ENCODE results near the gene SPAG5. TPM values are rescaled to one million over a fixed set of nuclear protein-coding genes. Genes with fewer than 3 reads are reported as not detected.

The SPAG5 gene
- total RNA-seq, 1 donor from 2014 or later, result 141 TPM

DNA sequence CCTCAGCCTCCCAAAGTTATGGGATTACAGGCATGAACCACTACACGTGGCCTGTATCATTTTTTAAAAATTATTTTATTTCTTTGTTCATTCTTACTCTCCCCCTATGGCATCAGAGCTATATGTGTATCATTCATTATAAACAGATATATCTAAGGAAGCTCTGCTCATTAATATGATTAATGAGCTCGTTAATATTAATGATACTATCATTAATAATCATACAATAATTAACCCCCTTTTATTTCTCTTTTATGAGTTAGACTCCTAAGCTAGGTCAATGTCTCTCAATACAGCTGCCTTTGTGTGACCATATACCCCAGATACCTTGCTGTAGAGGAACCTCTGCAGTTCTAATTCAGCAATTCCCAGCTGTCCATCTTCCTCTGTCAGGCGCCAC, 19.6 kb upstream of the SPAG5 start:
- H3K36me3 Mint-ChIP-seq, result peaks cover 32% of the 10 kb centered on the region
- H3K4me1 ChIP-seq, result no peaks in the 10 kb centered on the region
- TF ChIP-seq EZH2phosphoT487 (IDR thresholded peaks at IDR 0.05), result no peak
- TF ChIP-seq, protein P1, sequence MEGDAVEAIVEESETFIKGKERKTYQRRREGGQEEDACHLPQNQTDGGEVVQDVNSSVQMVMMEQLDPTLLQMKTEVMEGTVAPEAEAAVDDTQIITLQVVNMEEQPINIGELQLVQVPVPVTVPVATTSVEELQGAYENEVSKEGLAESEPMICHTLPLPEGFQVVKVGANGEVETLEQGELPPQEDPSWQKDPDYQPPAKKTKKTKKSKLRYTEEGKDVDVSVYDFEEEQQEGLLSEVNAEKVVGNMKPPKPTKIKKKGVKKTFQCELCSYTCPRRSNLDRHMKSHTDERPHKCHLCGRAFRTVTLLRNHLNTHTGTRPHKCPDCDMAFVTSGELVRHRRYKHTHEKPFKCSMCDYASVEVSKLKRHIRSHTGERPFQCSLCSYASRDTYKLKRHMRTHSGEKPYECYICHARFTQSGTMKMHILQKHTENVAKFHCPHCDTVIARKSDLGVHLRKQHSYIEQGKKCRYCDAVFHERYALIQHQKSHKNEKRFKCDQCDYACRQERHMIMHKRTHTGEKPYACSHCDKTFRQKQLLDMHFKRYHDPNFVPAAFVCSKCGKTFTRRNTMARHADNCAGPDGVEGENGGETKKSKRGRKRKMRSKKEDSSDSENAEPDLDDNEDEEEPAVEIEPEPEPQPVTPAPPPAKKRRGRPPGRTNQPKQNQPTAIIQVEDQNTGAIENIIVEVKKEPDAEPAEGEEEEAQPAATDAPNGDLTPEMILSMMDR (IDR thresholded peaks at IDR 0.05), result no peak
- no peak for TF ChIP-seq EZH2 (IDR thresholded peaks at IDR 0.05)

DNA sequence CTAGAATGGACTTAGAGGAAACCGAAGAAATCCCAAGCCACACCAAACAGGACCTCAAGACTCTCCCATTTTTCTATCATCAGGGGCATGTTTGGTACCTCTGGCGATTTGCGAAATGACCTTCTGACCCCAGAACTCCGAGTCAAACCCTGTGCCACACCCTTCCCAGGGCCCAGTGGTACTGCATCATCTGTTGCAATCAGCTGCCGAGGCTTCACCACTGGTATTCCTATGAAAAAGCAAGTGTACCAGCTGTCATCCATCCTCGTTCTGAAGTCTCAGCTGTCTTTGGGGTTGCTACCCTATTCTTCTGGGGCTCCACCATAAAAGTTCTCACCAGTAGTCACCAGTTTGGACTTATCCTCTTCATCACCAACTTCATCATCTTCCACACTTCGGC, 17.5 kb upstream of the SPAG5 start:
- Histone ChIP-seq H3F3A (ENCODE audit: low read depth) (peaks cover 13% of the 10 kb centered on the region), H3K27me3 (no peaks in the 10 kb centered on the region), H3K27ac (no peak overlapping the region), H3K79me2 (ENCODE audit: low read depth) (no peaks in the 10 kb centered on the region), H3K4me2 (no peak overlapping the region), H3K9ac (no peak overlapping the region), H3K9me3 (ENCODE audit: low read depth) (no peaks in the 10 kb centered on the region), H4K20me1 (ENCODE audit: low read depth) (peaks cover 3% of the 10 kb centered on the region), H2AFZ (replicated peaks) (no peak overlapping the region), H3K4me1 (no peaks in the 10 kb centered on the region), H3K36me3 (peaks cover 25% of the 10 kb centered on the region), H3K4me3 (no peak overlapping the region)
- Mint-ChIP-seq H3K27me3 (ENCODE audit: insufficient read depth, low read depth) (peaks cover 7% of the 10 kb centered on the region), H3K9me3 (no peaks in the 10 kb centered on the region), H3K27ac (no peak overlapping the region), H3K4me1 (peaks cover 5% of the 10 kb centered on the region), H3K4me3 (no peak overlapping the region), H3K36me3 (peaks cover 29% of the 10 kb centered on the region)
- DNase-seq (ENCODE audit: low spot score), result no peak
- TF ChIP-seq EZH2phosphoT487 (IDR thresholded peaks at IDR 0.05) (no peak), EZH2 (IDR thresholded peaks at IDR 0.05) (no peak)
- TF ChIP-seq, protein P1 (IDR thresholded peaks at IDR 0.05), result no peak

More for the DNA sequence above, 19.6 kb upstream of the SPAG5 start:
- H2AFZ ChIP-seq (replicated peaks), result no peak overlapping the region
- H3K9ac ChIP-seq, result no peak overlapping the region
- Mint-ChIP-seq H3K4me3 (no peak overlapping the region), H3K4me1 (peaks cover 3% of the 10 kb centered on the region), H3K27ac (no peak overlapping the region), H3K9me3 (no peaks in the 10 kb centered on the region), H3K27me3 (ENCODE audit: insufficient read depth, low read depth) (peaks cover 5% of the 10 kb centered on the region)
- H3K4me2 ChIP-seq, result no peak overlapping the region
- H3K27ac ChIP-seq, result no peak overlapping the region
- H3K79me2 ChIP-seq (ENCODE audit: low read depth), result no peaks in the 10 kb centered on the region
- H3K4me3 ChIP-seq, result no peak overlapping the region
- H3K27me3 ChIP-seq, result no peaks in the 10 kb centered on the region
- no peak for DNase-seq (ENCODE audit: low spot score)
- H3K9me3 ChIP-seq (ENCODE audit: low read depth), result no peaks in the 10 kb centered on the region
- H3K36me3 ChIP-seq, result peaks cover 33% of the 10 kb centered on the region
- H4K20me1 ChIP-seq (ENCODE audit: low read depth), result peaks cover 9% of the 10 kb centered on the region
- peaks cover 7% of the 10 kb centered on the region for H3F3A ChIP-seq (ENCODE audit: low read depth)

DNA sequence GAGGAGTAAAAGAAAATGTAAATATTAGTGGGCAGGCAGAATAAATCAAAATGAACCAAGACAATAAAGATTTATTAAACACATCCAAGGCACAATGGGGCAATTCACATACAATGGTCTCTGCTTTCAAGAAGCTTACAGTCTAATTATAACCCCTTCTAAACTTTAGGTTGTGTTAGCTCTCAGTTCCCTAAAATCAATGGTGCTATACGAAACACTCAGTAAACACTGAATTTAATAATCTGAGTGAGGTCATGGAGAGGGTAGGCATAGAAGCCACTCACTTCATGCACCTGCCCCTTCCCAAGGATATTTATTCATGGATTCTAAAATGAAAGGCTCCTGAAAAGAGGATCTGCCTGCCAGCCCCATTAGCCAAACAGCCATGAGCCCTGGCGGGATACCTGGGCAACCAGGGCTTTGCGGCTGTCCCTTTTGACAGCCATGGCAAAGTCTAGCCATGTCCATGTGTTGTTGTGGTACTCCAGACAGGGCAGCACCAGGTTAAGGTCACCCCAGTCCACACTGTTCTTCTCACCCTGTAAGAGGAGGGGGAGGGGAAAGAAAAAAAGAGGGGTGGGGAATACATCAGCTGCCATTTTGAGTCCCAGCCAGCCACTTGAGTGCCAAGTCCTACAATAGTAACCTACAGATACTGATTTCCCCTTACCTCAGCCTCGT, 16.6 kb upstream of the SPAG5 start:
- no peak overlapping the region for H3K27ac Mint-ChIP-seq
- peaks cover 30% of the 10 kb centered on the region for H3K36me3 Mint-ChIP-seq
- H3K4me1 Mint-ChIP-seq, result peaks cover 5% of the 10 kb centered on the region
- Histone ChIP-seq H3K27me3 (no peaks in the 10 kb centered on the region), H3K36me3 (peaks cover 25% of the 10 kb centered on the region), H3K9me3 (ENCODE audit: low read depth) (no peaks in the 10 kb centered on the region), H3K9ac (no peak overlapping the region), H3K4me2 (no peak overlapping the region), H3F3A (ENCODE audit: low read depth) (peaks cover 13% of the 10 kb centered on the region), H3K27ac (no peak overlapping the region), H3K79me2 (ENCODE audit: low read depth) (no peaks in the 10 kb centered on the region), H2AFZ (replicated peaks) (no peak overlapping the region), H3K4me1 (no peaks in the 10 kb centered on the region), H4K20me1 (ENCODE audit: low read depth) (no peaks in the 10 kb centered on the region), H3K4me3 (no peak overlapping the region)
- H3K4me3 Mint-ChIP-seq, result no peak overlapping the region
- no peaks in the 10 kb centered on the region for H3K9me3 Mint-ChIP-seq
- H3K27me3 Mint-ChIP-seq (ENCODE audit: insufficient read depth, low read depth), result peaks cover 7% of the 10 kb centered on the region
- TF ChIP-seq EZH2 (IDR thresholded peaks at IDR 0.05), result no peak
- no peak for TF ChIP-seq EZH2phosphoT487 (IDR thresholded peaks at IDR 0.05)
- TF ChIP-seq, protein P1 (IDR thresholded peaks at IDR 0.05), result no peak
- DNase-seq (ENCODE audit: low spot score), result no peak
